H1 (cell line): ENCODE data around the gene TSG101. TPM values are rescaled to one million over a fixed set of nuclear protein-coding genes. Genes with fewer than 3 reads are reported as not detected.

ENCODE experiments used
- CHD2 ChIP-seq: IDR thresholded peaks from 2 replicates; pipeline ENCODE4 v1.6.1; 2012; ENCODE audit warnings: low read length, improper control_type of control experiment
- CHD7 ChIP-seq: fragments of 300-600 bp; sonication (generic); IDR thresholded peaks from 2 replicates; pipeline ENCODE4 v1.7.1; 2012; ENCODE audit warnings: low read length, moderate library complexity, mild to moderate bottlenecking, inconsistent platforms; ENCODE audit not compliant: insufficient replicate concordance
- CTBP2 ChIP-seq: IDR thresholded peaks from 2 replicates; pipeline ENCODE4 v1.7.0; 2011; ENCODE audit warnings: borderline replicate concordance, mild to moderate bottlenecking, moderate library complexity, mixed read lengths, low read length; ENCODE audit not compliant: insufficient read depth, insufficient read length
- E2F6 ChIP-seq: IDR thresholded peaks from 2 replicates; pipeline ENCODE4 v1.6.1; 2012; ENCODE audit warnings: inconsistent platforms
- EP300 ChIP-seq, 2 experiments: IDR thresholded peaks; 1 replicate in 1 of 2; 2 replicates in 1 of 2; pipeline ENCODE4 v1.6.1; 2011 to 2012; ENCODE audit warnings: low read depth in 2 of 2, low read length in 2 of 2, mild to moderate bottlenecking in 2 of 2, borderline replicate concordance in 1 of 2, inconsistent platforms in 1 of 2, moderate library complexity in 1 of 2
- HDAC6 ChIP-seq: IDR thresholded peaks from one replicate; pipeline ENCODE4 v1.7.1; 2012; ENCODE audit warnings: low read depth, mild to moderate bottlenecking, inconsistent platforms, low read length, moderate library complexity
- MAFK ChIP-seq: IDR thresholded peaks from 2 replicates; pipeline ENCODE4 v1.6.1; 2012; ENCODE audit warnings: low read depth, mild to moderate bottlenecking, improper control_type of control experiment, low read length
- NANOG ChIP-seq: IDR thresholded peaks from 2 replicates; pipeline ENCODE4 v1.6.1; 2011; ENCODE audit warnings: low read length, low read depth, mild to moderate bottlenecking, inconsistent platforms; ENCODE audit not compliant: insufficient read depth, poor library complexity, severe bottlenecking
- POU5F1 ChIP-seq: IDR thresholded peaks from 2 replicates; pipeline ENCODE4 v1.6.1; 2011; ENCODE audit warnings: low read depth, mild to moderate bottlenecking, low read length, moderate library complexity
- SIX5 ChIP-seq: IDR thresholded peaks from 2 replicates; pipeline ENCODE4 v1.6.1; 2011; ENCODE audit warnings: mild to moderate bottlenecking, low read depth, low read length
- TEAD4 ChIP-seq: IDR thresholded peaks from 2 replicates; pipeline ENCODE4 v1.6.1; 2012; ENCODE audit warnings: low read depth, low read length, inconsistent platforms, mixed read lengths
- polyA plus RNA-seq, 7 experiments: library from polyadenylated mRNA; depleted of rRNA in 3 of 7; stranded (reverse) in 5 of 7; unstranded in 2 of 7; fragments of >200 nt in 5 of 7; fragments of 200-250 nt in 2 of 7; gene quantifications; 1 replicate in 5 of 7; 2 replicates in 1 of 7; 4 replicates in 1 of 7; pipeline versions ENCODE4 v1.2.1 to v1.2.3, GENCODE V29; 2011 to 2013; ENCODE audit warnings: missing spikeins in 2 of 7, mixed read lengths in 2 of 7
- total RNA-seq: library from RNA; stranded (reverse); fragmentation: NEBNext Ultra II Directional; extraction: Animal tissue kit (Norgen Biotek cat#: 25700); gene quantifications from 2 replicates; pipeline ENCODE4 v1.2.1, GENCODE V29; 2021

The TSG101 gene
- total and polyA plus RNA-seq, 2 of the 8 experiments (the other 6 are each of a cell fraction or from before 2014, with no cell fraction given): 50.8 to 151 TPM

DNA sequence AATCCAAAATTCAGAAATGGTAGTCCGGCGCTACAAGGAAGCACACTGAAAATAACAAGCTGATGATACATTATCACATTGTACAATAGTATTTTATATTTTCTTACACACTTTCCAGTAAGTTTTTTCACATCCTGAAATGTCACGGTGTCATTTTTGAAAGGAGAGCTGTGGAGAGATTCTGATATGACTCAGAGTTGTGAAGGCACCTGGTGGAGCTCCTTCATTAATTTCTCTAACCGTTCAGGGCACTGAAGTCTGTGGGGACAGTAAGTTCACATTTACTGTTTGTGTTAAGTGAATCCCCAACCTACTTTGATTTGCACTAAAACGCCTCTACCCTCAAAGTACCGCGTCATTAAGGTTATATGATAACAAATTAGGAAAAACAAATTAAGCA lies 57.8 kb downstream of the TSG101 start (continued):
- no peak for TF ChIP-seq CHD7
- no peak for TF ChIP-seq E2F6
- TF ChIP-seq NANOG: no peak
- TF ChIP-seq POU5F1: no peak
- TF ChIP-seq MAFK: no peak
- TF ChIP-seq SIX5: no peak
- no peak for TF ChIP-seq CTBP2
- TF ChIP-seq TEAD4: no peak
- TF ChIP-seq CHD2: no peak
- TF ChIP-seq HDAC6: no peak
- TF ChIP-seq EP300 (IDR thresholded peaks at IDR 0.05; ENCODE audit: borderline replicate concordance in 1 of 2, low read depth in 2 of 2, low read length in 2 of 2): no peak
